Esophagus muscularis mucosa (tissue), 4 donors: Measurements from ENCODE around the gene ZNF783.

Experiments used
- CTCF ChIP-seq, 3 experiments: fragments of 200-600 bp in 2 of 3; fragments of 450-650 bp in 1 of 3; sonication (generic) in 2 of 3; IDR thresholded peaks; one replicate each; pipeline ENCODE4 v1.5.1; 2017 to 2019; ENCODE audit warnings: antibody characterized with exemption in 3 of 3, mild to moderate bottlenecking in 2 of 3, moderate library complexity in 1 of 3
- EP300 ChIP-seq: sonication (generic); formaldehyde crosslinking; IDR thresholded peaks from one replicate; pipeline ENCODE4 v1.6.1; 2017; ENCODE audit warnings: antibody characterized with exemption
- POLR2A ChIP-seq: fragments of 450-650 bp; IDR thresholded peaks from one replicate; pipeline ENCODE4 v1.6.1; 2017; ENCODE audit warnings: antibody characterized with exemption, moderate library complexity, mild to moderate bottlenecking, low read depth

DNA sequence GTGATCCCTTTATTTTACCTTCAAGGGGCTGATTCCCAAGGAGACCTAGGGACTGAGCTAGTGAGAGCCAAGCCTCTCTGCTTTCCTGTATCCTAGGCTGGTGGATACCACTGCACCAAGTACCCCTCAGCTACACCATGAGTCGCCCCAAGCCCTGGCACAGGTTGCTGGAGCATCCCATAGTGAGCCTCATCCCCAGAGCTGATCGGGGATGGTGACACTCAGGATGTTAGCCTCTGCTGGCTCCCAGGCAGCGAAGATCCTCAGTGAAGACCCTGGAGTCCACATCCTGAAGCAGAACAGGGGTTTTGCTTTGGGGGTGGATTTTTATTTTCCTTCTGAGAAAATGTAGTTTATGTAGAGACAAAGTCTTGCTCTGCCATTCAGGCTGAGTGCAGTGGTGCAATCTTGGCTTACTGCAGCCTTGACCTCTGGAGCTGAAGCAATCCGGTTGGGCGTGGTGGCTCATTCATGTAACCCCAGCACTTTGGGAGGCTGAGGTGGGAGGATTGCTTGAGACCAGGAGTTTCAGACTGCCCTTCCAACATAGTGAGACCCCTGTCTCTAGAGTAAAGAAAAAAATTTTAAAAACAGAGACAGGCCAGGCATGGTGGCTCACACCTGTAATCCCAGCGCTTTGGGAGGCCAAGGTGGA, 35.0 kb upstream of the ZNF783 start:
- TF ChIP-seq CTCF (IDR thresholded peaks at IDR 0.05) (no peak), POLR2A (no peak), EP300 (no peak)
